HG02610 (cell line): ENCODE measurements around the gene FBN1.
A peak's percentile ranks its signal among the peaks of the same experiment; 100 is the strongest.

Experiments
- ATAC-seq: cut with Tn5 transposase; IDR thresholded peaks from one replicate; pipeline ENCODE4 v1.9.1; 2021; ENCODE audit warnings: mild to moderate bottlenecking, moderate library complexity; ENCODE audit not compliant: unreplicated experiment

Gene FBN1

GRCh38 chr15:48624700-48625099, 20.8 kb downstream of the FBN1 start:
- no peak for ATAC-seq

- no peak for ATAC-seq
These were observed 22.1 kb downstream of the FBN1 start for GRCh38 chr15:48623456-48623855.

GRCh38 chr15:48622237-48622636, 23.3 kb downstream of the FBN1 start:
- no peak for ATAC-seq

- ATAC-seq = no peak
These were observed 26.1 kb downstream of the FBN1 start for GRCh38 chr15:48619446-48619845.

GRCh38 chr15:48617619-48618018, 27.9 kb downstream of the FBN1 start:
- no peak for ATAC-seq

- no peak for ATAC-seq
These were observed 29.3 kb downstream of the FBN1 start for GRCh38 chr15:48616216-48616615.

- ATAC-seq = no peak
These were observed 31.5 kb downstream of the FBN1 start for GRCh38 chr15:48614051-48614450.

GRCh38 chr15:48609486-48609885, 36.0 kb downstream of the FBN1 start:
- no peak for ATAC-seq

GRCh38 chr15:48607846-48608245, 37.7 kb downstream of the FBN1 start:
- ATAC-seq = no peak

GRCh38 chr15:48604567-48604966, 40.9 kb downstream of the FBN1 start:
- ATAC-seq = no peak

- ATAC-seq = no peak
These were observed 41.6 kb downstream of the FBN1 start for GRCh38 chr15:48603922-48604321.

- no peak for ATAC-seq
These were observed 42.4 kb downstream of the FBN1 start for GRCh38 chr15:48603123-48603500.

- ATAC-seq = no peak
These were observed 43.0 kb downstream of the FBN1 start for GRCh38 chr15:48602358-48603122.

GRCh38 chr15:48601095-48601494, 44.4 kb downstream of the FBN1 start:
- ATAC-seq = no peak

- no peak for ATAC-seq
These were observed 48.7 kb downstream of the FBN1 start for GRCh38 chr15:48596841-48597240.

GRCh38 chr15:48596415-48596814, 49.1 kb downstream of the FBN1 start:
- peak; percentile 38 for ATAC-seq

GRCh38 chr15:48595981-48596380, 49.5 kb downstream of the FBN1 start:
- ATAC-seq = peak; percentile 84

GRCh38 chr15:48592933-48593332, 52.6 kb downstream of the FBN1 start:
- ATAC-seq = no peak

GRCh38 chr15:48592221-48592731, 53.2 kb downstream of the FBN1 start:
- no peak for ATAC-seq

GRCh38 chr15:48590723-48591122, 54.8 kb downstream of the FBN1 start:
- no peak for ATAC-seq

GRCh38 chr15:48584812-48585563, 60.5 kb downstream of the FBN1 start:
- no peak for ATAC-seq
